GM21390 (cell line): ENCODE results near the gene FAM83E.

Source experiments
- ATAC-seq: cut with Tn5 transposase; IDR thresholded peaks from one replicate; pipeline ENCODE4 v1.9.1; 2021; ENCODE audit not compliant: unreplicated experiment

The FAM83E gene

GRCh38 chr19:48613024-48613851, 1.6 kb downstream of the FAM83E start:
- ATAC-seq: no peak

DNA sequence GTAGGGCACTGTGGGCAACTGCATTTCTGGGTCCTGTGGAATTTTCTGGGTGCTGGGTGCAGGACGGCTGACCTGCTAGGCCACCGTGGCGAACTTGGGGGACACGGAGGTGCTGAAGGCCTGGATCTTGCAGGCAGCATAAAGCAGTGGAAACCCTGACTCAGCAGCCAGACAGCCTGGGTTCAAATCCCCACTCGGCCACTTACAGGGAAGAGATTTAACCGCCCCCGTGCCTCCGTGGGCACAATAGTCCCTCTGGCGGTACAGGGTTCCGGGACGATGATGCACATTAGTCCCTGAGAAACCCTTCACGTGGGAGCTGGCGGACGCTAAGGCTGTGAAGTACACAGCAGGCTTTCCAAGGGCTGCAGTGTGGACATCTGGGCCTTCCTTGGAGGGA, 3.0 kb downstream of the FAM83E start:
- no peak for ATAC-seq

DNA sequence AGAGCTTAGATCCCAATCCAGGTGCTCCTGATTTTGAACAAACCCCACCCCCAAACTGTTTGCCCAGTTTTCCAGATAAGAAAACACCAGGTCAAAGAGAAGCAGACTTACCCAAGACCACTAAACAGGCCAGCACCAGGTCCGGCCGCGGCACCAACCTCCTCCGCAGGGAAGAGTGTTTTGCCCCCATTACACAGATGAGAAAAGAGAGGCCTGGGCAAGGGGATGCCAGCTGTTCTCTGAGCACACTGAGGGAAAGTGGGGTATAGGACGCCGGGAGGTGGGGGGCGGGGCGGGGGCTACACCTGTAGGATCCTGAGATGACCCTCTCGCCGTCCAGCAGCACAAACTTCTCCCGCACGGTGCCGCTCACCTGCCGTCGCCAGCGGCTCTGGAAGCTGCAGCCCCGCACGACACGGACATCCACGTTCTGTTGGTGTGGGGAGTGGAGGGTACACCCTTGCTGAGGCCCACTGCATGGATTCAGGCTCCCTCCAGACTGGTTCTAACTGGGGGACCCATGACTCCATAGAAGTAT, 5.2 kb downstream of the FAM83E start:
- no peak for ATAC-seq

DNA sequence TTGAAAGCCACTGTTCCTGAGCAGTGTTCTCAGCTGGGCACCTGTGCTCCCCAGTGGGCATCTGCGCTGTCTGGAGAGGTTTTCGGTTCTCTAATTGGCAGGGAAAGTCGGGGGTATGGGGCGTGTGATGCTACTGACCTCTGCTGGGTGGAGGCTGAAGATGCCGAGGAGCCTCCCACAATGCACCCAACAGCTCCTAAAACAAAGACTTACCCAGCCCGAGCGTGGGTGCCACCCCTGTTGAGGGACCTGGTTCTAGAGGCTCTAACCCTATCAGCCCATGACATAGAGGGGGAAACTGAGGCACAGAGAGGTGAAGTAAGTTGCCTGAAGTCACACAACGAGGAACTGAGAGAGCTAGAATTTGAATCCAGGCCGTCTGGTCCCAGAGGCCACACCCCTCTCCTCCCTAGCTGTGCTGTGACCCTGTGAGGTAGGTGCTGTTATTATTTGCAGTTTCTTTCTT, 6.0 kb downstream of the FAM83E start:
- no peak for ATAC-seq

GRCh38 chr19:48607359-48607755, 7.5 kb downstream of the FAM83E start:
- no peak for ATAC-seq

DNA sequence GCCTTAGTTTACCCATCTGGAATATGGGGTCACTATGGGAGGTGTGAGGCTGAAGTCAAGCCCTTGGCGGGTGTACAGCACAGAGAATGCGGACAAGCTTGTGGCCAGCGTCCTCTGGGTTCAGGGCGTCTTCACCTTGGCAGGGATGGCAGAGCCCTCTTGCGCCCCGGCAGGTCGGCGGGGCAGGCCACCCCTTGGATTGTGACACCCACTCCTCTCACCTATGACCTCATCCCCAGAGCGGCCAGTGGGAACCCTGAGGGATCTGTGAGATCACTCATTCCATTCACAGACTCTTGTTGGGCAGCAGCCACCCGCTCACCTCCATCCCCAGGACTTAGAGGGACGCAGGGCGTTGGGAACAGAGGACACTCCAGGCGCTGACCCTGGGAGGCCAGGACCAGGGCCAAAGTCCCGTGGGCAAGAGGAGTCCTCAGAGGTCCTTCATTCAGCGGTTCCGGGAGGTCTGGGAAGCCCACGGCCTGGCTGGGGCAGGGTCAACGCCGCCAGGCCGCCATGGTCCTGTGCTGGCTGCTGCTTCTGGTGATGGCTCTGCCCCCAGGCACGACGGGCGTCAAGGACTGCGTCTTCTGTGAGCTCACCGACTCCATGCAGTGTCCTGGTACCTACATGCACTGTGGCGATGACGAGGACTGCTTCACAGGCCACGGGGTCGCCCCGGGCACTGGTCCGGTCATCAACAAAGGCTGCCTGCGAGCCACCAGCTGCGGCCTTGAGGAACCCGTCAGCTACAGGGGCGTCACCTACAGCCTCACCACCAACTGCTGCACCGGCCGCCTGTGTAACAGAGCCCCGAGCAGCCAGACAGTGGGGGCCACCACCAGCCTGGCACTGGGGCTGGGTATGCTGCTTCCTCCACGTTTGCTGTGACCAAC, 8.2 kb downstream of the FAM83E start, which contains the start of gene SPACA4:
Gene SPACA4, plus strand, starts transcription at position 280 of the 896 bp plus-strand sequence. Its CDS starts 237 bp downstream, at position 517.
- ATAC-seq: no peak

- no peak for ATAC-seq
These were observed 11.0 kb downstream of the FAM83E start for GRCh38 chr19:48603850-48604249.

- ATAC-seq: no peak
These were observed 11.4 kb downstream of the FAM83E start for GRCh38 chr19:48603449-48603848.

- ATAC-seq: no peak
These were observed 11.9 kb downstream of the FAM83E start for GRCh38 chr19:48603001-48603400.

- no peak for ATAC-seq
These were observed 14.0 kb downstream of the FAM83E start for GRCh38 chr19:48600679-48601417.

- no peak for ATAC-seq
These were observed 15.7 kb downstream of the FAM83E start for GRCh38 chr19:48598996-48599700.

DNA sequence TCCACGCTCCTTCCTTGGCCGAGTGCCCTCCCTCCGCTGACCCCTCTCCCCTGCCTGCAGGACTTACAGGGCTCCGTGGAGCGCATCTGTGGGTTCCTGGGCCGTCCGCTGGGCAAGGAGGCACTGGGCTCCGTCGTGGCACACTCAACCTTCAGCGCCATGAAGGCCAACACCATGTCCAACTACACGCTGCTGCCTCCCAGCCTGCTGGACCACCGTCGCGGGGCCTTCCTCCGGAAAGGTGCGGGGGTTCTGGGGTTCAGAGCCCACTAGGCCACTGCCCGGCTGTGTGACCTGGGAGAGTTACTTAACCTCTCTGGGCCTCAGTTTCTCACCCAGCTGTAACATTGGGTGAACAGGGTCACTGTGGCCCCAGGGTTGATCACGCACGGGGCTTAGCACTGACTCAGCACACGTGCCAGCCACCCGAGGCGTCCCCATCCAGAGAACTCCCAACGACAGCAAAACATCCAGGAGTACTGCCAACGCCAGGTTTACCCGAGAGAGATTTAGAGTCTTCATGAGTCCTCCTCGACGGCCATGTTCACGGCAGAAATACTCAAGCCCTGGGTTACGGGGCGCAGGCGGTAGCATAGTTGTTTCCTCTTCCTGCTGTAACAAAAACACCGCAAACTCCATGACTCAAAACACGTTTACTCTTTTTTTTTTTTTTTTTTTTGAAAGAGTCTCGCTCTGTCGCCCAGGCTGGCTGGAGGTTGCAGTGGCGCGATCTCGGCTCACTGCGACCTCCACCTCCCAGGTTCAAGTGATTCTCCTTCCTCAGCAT, 18.0 kb downstream of the FAM83E start:
- ATAC-seq: no peak

DNA sequence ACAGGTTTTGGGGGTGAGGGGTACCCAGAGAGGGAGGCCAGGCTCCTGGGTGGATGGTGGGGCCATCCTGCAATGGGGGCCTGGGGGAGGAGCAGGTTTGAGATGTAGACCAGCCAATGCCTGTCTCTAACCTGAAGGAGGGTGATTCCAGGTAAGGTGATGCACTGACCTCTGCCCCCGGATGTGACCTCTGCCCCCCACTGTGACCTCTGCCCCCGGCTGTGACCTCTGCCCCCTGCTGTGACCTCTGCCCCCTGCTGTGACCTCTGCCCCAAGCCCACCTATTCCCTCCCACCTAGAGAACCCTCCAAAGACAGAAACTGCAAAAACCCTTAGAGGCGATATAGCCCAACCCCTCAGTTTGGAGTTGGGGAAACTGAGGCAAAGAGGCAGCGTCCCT, 18.6 kb downstream of the FAM83E start:
- ATAC-seq: no peak

- ATAC-seq: no peak
These were observed 19.0 kb downstream of the FAM83E start for GRCh38 chr19:48595833-48596232.

DNA sequence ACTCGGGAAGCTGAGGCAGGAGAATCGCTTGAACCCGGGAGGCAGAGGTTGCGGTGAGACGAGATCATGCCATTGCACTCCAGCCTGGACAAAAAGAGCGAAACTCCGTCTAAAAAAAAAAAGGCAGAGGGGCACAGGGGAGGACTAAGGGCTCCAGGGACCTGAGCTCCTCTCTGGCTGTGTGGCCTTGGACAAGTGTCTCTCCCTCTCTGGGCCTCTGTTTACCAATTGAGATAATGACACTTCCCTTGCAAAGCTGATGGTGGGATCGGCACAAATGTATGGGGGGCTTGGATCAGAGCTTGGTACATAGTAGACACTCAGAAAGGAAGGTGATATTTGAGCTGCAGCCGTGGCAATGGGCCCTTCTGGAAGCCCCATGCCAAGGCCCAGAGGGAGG, 19.7 kb downstream of the FAM83E start:
- ATAC-seq: no peak

- no peak for ATAC-seq
These were observed 23.9 kb downstream of the FAM83E start for GRCh38 chr19:48591021-48591420.

DNA sequence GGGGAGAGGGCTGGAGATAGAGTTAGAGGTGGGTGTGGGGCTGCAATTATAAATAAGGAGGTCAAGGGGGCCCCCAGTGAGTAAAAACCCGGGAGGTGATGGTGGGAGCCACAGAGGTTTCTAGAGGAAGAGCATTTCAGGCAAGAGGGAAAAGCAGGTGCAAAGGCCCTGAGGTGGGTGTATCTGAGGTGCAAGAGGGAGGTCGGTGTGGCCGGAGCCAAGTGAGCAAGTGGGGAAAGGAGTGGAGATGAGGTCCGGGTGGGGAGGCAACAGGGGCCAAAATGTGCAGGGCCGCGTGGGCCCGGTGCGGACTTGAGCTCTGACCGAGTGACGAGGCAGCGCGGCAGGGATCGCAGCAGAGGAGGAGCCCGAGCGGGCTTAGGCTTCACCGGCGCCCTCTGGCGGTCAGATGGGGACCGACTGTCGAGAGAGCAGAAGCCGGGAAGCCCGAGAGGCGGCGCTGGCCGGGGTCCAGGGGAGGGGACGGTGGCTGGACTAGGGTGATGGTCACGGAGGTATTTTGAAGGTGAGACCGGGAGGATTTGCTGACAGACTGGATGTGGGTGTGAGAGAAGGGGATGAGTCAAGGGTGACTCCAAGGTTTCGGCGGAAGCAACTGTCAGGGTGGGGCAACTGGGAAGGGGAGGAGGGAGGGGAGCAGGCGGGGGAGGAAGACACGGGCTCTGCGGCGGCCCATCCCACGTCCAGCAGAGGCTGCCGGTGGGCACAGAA, 26.0 kb downstream of the FAM83E start:
- no peak for ATAC-seq

- no peak for ATAC-seq
These were observed 27.5 kb downstream of the FAM83E start for GRCh38 chr19:48587387-48587786.

- ATAC-seq: no peak
These were observed 32.7 kb downstream of the FAM83E start for GRCh38 chr19:48582168-48582567.
